Keratinocyte (primary cell): ENCODE measurements around the gene DNAJA3.

Experiments used
- CTCF ChIP-seq, 3 experiments: IDR thresholded peaks in 1 of 3; conservative IDR thresholded peaks in 1 of 3; optimal IDR thresholded peaks in 1 of 3; 2 replicates in 2 of 3; 3 replicates in 1 of 3; pipeline versions ENCODE3 to v1.5.1; 2011; ENCODE audit warnings: low read length in 3 of 3, mild to moderate bottlenecking in 3 of 3, moderate library complexity in 2 of 3, control low read depth in 1 of 3, inconsistent platforms in 1 of 3; ENCODE audit not compliant: insufficient read depth in 2 of 3; ENCODE audit errors: extremely low read depth in 1 of 3
- EZH2 ChIP-seq: IDR thresholded peaks from one replicate; pipeline ENCODE4 v1.6.1; 2012; ENCODE audit warnings: inconsistent platforms, mild to moderate bottlenecking, low read length, moderate library complexity

GRCh38 chr16:4411684-4412083, 14.0 kb upstream of the DNAJA3 start:
- no peak for TF ChIP-seq CTCF (optimal IDR thresholded peaks at IDR 0.05 in 1 of 3, IDR thresholded peaks at IDR 0.05 in 1 of 3, conservative IDR thresholded peaks at IDR 0.05 in 1 of 3; ENCODE audit: extremely low read depth in 1 of 3, insufficient read depth in 2 of 3, low read length in 3 of 3)
- no peak for TF ChIP-seq EZH2
